ENCODE results near the gene COPB1.

DNA sequence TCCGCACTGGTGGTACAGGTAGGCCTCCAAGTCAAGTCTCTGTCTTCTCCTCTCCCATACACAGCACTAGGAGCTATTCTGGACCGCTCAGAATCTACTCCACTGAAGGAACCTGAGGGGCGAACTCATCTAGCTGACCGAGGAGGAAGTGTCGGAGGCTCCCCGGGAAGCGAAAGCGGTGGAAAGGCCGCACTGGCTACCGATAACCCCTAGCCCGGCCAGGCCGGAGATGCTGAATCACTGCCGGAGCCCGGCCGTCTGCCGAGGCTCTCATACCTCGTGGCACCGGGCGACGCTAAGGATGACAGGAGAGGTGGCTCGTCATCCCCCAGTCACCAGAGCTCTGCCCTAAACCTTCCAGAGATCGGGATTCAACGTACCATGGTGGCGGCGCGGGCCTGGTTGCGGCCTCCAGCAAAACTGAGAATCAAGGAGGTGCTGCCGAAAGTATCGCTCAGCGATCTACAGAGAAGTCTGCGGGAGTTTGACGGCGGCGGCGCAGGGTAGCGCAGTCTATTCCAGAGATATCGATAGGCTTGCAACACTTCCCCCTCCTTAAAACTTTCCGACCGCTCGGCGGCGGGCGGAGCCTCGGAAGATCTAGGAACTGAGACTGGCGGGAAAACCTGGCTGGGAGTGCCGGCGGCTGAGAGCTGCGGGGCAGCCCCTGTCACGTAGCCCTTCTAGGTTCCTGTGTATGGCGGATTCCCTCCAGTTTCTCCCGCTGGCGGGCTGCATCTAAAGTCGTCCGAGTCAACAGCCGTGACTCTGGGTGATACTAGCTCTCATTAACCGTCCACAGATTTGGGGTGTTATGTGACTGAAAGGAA is 20.5 kb upstream of the COPB1 start, which contains the start of gene PSMA1:
- TF ChIP-seq POLR2A (IDR thresholded peaks at IDR 0.05; ENCODE audit: low read length) (peak; percentile 91), GATA1 (IDR thresholded peaks at IDR 0.05; ENCODE audit: low read depth, low read length) (no peak)

Measured in erythroblast (primary cell).